Stimulated activated CD4-positive, alpha-beta T cell treated with anti-CD3 and anti-CD28 coated beads, Interleukin-15, amount 100 ng/mL, for 1 hour (primary cell): ENCODE results near the gene ENAM.

ENCODE experiments used
- DNase-seq, 2 donors: peaks; one replicate each; pipeline ENCODE4 v3.0.0-alpha.2; 2020; ENCODE audit warnings: low read depth in 1 of 2, low spot score in 1 of 2

Gene ENAM, protein sequence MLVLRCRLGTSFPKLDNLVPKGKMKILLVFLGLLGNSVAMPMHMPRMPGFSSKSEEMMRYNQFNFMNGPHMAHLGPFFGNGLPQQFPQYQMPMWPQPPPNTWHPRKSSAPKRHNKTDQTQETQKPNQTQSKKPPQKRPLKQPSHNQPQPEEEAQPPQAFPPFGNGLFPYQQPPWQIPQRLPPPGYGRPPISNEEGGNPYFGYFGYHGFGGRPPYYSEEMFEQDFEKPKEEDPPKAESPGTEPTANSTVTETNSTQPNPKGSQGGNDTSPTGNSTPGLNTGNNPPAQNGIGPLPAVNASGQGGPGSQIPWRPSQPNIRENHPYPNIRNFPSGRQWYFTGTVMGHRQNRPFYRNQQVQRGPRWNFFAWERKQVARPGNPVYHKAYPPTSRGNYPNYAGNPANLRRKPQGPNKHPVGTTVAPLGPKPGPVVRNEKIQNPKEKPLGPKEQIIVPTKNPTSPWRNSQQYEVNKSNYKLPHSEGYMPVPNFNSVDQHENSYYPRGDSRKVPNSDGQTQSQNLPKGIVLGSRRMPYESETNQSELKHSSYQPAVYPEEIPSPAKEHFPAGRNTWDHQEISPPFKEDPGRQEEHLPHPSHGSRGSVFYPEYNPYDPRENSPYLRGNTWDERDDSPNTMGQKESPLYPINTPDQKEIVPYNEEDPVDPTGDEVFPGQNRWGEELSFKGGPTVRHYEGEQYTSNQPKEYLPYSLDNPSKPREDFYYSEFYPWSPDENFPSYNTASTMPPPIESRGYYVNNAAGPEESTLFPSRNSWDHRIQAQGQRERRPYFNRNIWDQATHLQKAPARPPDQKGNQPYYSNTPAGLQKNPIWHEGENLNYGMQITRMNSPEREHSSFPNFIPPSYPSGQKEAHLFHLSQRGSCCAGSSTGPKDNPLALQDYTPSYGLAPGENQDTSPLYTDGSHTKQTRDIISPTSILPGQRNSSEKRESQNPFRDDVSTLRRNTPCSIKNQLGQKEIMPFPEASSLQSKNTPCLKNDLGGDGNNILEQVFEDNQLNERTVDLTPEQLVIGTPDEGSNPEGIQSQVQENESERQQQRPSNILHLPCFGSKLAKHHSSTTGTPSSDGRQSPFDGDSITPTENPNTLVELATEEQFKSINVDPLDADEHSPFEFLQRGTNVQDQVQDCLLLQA

DNA sequence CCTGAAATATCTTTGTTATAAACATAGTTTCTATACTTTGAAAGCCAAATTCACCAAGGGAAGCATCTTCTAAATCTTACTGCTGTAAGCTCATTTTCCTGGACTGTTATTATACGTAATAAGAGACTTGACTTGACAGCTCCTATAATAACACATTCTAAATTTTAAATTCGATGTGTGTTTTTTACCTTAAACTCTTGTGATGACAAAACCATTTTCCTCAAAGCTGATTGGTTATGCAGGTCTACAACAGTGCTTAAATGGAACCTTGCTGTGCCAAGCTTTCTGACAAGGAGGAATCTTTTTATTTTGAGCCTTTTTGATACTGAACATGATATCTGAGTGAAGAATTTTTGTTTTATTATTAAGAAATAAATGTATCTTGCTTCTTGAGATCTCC, at the start of gene ENAM:
Gene ENAM (plus strand): TSS at position 301 of the 400 bp plus-strand sequence. CDS start 757 bp downstream, outside the sequence.
- no peak for DNase-seq

DNA sequence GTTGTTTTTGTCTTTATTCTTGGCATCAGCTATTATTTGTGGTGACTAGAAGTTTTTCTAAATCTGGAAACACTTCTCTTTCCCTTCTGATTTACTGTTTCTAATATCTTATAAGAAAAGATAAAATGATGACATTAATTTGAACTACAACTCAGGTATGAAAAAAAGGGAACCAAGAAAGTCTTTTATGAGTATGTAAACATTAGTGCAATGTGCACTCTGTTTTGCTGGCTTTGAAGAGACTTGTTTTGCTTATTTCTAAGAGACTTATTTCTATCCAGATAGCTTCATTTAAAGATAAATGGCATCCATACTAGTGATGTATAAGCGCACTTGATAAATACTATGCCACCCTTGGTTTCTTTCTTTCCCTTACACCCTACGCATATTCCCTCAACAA, 46.6 kb upstream of the ENAM start:
- no peak for DNase-seq

DNA sequence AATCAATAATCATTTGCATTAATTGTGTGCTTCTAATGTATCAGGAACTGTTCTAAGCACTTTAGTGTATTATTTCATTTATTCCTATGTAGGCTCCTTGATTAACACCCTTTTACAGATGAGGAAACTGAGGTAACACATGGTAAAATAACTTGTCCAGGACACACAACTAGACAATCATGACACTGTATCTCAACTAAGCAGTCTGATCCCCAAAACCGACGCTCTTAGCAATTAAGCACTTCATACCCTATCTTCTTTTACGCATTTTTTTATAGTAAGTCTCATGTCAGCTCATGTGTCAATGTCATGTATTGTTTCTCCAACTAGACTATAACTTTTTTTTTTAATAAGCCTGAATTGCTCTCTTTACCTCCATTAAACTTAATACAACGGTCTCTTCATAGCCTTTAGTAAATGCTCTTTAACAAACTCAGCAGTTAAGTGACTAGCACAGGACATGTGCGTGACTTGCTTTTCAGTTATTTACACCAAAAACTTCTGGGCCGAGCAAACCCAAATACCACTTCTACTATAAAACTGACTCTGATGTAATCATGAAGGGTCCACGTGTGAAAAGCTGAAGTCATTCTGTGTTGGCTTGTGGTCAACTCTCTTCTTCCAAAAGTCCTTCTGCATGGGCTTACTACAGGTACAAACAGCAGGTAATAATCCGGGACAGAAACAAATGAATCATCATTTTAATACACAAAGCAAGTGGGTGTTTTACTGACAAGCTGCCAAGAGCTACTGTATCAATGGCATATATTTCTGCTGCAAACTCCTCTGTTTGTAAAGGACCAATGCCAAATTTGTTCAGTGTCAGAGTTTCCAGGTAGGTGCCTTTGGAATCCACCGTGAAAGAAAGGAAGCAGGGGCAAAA, 44.4 kb upstream of the ENAM start:
- no peak for DNase-seq

DNA sequence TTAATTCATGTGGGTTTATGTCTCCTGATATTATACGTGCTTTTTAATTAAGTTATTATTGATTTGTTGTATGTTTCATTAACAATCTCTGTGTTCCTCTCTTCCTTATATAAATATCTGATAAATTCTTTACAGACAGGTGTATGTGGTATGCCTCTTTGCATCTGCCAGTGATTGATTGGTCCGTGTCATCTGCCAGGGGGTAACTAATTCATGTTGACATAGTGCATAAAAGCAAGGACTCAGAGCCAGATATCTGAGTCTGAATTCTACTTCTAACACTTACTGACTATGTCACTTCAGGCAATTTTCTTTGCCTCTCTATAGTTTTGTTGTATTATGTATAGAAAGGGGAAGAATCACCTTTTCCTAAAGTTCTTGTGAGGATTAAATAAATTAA, 41.7 kb upstream of the ENAM start:
- no peak for DNase-seq

DNA sequence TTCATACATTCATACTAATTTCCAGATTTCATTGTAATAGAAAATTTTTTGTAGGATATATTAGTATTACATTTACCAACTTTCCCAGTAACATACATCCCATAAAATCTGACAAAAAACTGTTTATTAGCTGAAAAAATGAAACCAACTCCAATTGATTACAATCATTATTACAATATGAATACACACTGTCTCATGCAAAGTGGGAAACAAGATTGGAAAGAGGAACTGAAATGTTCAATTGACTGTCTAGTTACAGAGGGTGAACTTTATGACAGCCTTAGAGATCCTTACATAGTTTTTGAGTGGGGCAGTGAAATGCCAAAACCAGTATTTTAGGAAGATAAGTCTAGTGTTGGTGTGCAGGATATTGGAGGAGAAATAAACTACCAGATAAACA, 38.8 kb upstream of the ENAM start:
- no peak for DNase-seq

DNA sequence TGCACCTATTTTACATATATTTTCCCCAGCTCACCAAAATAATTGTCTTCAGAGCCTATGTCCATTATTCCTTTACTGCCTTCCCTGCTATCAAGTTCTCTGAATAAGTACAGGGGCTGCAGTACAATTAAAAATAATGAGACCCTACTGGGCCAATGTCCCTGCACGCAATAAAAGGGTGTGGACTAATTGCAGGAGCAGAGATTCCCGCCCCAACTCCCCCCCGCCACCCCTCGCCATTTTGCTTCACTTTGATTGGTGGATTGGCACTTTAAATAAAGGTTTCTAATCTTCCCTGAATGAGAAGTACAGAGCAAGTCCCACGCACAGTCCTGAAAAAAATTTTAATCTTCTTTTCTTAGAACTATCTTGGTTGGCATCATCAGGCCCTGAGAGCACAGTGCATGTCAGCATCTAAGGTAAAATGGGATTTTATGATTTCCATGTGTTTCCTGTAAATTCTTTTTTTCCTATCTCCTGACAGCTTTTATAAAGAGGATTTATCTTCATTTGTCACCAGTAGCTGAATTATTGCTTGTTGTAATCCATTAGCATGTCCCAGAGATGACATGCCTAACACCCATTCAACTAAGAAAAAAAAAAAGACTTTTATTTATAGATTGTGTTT, 36.5 kb upstream of the ENAM start, which contains the start of gene AMBN:
Gene AMBN (plus strand): TSS at position 302 of the 628 bp plus-strand sequence. CDS start 103 bp downstream, at position 405.
- DNase-seq: no peak

DNA sequence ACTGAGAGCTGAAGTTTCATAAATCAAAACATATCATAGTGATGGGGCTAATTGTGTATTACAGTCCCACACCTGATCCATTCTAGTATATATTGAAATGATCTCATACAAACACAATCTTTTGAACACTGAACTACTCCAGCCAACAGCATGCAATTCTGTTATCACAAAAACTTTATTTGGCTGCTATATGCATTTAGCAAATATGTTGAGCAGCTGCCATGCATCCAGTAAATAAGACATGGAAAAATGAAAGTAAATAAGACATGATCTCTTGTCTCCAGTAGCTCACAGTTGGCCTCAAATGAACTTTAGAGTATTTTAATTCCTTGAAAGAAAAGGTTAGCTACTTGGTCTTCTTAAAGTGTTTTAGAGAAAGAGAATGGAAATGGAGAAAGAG, 34.3 kb upstream of the ENAM start:
- no peak for DNase-seq

DNA sequence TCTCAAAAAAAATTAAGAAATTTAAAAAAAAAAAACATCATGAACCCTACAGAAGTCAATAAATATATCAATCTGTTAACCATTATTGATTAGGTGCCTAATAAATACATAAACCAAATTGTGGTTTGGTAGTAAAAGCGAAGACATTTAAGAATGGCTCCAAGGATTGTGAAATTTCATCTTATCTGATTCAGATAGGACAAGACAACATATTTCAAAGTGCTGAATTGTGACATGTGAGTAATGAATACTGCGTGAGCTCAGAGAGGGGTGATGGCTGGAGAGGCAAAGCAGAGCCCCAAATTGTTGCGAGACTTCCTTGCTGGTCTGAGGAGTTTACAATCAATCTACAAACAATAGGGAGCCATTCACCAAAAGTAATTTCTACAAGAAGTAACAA, 28.2 kb upstream of the ENAM start:
- DNase-seq: no peak

DNA sequence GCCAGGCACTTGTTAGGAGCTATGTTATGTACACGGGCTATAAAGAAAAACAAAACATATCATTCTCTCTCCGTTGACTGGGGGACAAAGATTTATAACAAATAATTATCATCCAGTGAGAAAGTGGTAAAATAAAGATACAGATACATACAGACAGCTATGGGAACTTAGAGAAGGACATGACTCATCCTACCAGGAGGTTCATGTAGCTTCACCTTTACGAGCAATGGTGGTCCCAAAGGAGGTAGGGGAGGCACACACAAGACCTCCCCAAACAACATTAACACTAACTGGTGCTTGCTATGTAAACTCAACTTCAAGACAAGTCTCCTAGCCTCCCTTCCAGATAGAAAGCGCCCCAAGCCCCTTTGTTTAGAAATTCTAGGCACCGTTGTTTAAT, 27.6 kb upstream of the ENAM start:
- no peak for DNase-seq

DNA sequence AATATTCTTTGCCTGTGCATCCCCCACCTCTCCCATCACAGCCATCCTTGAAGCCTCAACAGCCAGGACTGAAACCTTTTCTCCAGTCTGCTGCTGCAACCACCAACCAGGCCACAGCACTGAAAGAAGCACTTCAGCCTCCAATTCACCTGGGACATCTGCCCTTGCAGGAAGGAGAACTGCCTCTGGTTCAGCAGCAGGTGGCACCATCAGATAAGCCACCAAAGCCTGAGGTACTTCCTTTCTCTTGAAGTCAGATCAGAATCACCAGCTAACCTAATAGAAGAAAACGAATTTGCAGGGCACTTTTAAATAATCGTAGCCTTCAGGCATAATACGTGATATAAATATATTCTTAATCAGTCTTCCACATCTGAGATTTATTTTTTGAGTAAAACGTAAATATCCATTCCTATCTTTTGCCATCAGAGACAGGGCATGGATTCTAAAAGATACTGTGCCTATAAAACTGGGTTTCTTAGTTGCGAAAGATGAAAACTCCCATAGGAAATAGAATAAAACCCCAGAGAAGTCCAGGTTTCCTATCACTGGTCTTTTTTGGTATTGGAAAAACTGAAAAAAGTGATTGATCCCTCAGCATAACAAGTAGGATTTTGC, 27.0 kb upstream of the ENAM start:
- peak; percentile 24 to 30 for DNase-seq

DNA sequence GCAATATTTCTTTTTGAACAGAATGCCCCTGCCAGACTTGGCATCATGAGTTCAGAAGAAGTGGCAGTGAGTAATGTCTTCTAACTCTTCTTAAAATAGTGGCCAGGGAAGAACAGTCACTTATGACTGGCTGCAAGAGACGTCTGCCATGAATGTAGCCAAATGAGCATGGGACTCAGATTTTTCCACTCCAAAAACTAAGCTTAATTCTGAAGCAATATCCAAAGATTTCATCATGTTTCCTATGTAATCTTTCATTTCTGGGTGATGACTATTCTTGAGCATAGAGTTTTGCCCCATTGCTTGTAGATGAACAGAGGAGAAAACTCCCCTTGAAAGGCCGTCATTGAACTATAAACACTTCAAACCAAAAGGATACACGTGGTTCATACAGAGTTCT, 24.7 kb upstream of the ENAM start:
- no peak for DNase-seq

DNA sequence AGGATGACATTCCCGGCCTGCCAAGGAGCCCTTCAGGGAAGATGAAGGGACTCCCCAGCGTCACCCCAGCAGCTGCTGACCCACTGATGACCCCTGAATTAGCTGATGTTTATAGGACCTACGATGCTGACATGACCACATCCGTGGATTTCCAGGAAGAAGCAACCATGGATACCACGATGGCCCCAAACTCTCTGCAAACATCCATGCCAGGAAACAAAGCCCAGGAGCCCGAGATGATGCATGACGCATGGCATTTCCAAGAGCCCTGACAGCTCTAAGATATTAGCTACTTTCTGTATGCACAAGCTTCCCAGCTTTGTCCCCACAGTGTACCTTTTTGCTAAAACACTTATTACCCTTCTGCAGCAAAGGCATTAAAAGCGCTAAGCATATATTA, 22.1 kb upstream of the ENAM start:
- DNase-seq: no peak

DNA sequence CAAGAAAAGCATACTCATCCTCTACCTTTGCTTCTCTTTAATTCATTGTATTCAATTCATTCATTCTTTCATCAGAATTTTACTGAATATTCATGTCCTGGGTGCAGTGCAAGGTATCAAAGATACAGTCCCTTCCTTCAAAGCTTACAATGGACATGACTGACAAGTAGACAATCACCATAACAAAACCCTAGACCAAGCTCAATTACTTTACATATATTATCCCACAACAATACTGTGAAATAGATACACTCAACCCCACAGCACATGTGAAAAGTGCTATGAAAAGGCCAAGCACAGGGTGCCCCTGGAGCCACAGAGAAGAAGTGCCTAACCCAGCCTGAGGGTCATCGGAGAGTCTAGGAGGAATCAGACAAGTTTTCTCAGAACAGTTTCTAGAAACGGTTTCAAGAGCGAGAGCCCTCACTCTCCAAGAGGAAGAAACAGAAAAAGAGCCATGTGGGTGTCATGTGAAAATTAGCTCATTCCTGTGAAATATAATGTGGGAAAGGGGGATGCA, 21.1 kb upstream of the ENAM start:
- no peak for DNase-seq

DNA sequence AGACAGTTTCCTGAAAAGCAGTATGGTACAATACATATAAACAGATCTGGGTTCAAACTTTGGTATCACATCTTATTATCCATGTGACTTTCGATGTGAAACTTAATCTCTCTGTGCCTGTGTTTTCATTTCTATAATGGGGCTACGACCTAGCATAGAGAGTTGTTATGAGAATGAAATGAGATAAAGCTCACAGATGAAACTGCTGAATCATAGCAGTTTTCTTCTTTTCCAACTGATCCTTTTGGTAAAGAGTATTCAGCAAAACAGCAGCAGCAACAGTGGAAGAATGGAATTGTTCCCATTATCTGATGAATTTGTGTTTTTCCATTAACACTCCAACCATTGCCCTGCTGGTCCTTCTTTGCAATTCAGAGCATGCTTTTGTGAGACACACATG, 20.2 kb upstream of the ENAM start:
- DNase-seq: no peak

DNA sequence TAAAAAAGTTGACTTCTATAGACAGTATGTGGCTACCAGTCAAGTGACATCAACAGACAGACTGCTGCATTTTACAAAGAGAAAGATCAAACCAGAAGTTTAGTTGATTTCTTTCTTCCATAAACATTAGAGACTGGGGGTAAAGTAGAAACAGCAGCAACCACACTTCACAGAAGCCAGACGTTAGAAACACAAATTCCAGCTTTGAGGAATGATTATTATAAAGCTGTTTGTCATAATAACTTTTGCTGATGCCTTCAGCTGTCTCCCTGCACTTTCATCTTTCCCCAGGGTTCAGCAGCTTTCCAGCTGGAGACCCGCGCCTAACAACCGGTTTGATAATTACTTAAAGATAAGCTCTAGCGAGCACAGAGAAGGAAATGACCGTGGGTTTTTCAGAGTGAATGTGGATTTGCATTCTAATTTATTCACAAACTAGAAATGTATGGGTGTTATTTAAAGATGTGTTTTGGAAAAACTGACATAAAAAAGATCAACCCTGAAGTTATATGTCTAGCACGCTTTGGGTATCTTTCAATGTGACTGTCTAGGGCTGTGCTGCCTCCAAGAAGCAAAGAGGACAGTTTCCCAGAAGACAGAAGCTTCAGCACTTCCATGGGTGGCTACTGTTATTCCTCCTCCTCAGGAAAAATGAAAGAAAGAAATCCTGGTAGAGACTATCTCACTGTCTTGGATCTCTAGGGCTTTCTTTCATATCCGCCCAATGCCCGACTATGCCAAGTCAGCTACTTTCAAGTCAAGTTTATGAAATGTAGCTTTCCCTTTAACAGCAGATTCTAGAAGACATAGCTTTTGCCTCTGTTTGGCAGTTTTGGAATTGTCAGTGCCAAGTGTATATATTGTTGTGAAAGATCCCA, 15.0 kb upstream of the ENAM start:
- DNase-seq: no peak

DNA sequence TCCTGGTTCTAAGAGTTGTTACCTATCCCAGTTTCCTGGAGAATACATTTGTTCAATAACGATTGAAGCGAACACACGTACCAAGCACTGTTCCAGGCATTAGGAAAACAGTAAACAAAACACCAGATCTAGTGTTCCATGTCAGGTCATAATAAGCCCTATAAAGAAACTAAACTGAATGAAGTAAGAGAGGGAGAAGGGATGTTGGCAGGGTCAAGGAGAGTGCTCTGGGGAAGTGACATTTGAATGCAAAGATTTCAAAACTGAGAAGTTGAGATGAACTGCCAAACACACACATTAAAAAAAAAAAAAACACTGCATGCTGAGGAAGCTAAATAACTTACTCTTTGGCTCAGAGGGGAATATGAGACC, 14.4 kb upstream of the ENAM start:
- DNase-seq: no peak

DNA sequence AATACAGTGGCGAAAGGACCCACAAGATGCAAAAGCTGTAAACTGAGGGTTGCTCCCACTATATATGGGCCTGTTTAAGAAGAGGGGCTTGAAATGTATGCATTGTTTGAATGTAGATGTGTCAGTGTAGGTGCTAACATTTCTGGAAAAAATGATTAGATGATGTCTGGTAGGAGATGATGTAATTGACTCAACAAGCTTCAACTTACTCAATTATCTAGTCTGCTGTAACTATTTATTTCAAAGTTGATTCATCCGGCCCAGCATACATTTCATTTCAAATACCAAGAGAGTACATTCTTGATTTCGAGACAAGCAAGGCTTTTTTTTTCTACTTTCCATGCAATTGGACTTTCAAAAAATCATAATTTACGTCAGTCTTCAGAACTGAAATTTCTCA, 9.3 kb upstream of the ENAM start:
- no peak for DNase-seq

DNA sequence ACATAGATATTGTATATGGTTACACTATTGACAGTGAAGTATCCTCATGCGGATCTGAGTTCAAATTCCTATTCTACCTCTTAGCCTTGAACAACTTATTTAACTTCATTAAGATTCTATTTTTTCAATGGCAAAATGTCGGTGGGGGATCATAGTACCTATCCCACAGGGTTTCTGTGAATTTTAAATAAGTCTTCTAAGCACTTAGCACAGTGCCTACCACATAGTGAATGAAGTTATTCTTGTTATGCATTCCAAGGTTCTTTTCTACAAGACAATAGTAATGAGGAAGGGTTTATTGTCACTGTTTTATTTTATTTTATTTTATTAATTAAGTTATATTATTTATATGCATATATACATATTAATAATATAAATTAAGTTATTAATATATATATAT, 8.8 kb upstream of the ENAM start:
- no peak for DNase-seq

DNA sequence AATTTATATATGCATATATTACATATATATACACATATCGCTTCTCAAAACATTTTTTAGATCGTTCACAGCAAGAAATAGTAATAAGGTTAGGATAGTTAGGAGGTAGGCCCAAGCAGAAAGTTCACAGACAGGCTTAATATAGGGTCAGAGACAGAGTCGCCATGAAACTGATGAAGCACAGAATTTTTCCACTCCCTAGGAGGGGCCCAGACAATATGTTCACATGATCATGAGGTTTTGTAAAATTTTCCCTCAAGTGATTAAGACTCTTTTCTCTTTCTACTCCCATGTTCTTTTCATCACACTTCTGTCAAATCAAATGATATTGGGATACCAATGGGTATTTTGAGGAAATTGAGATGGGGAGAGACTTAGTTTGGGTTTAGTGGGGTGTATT, 5.2 kb upstream of the ENAM start:
- no peak for DNase-seq
